ENCODE measurements around the gene USP22.

GRCh38 chr17:21021208-21021803 lies 21.5 kb downstream of the USP22 start:
- no peak for TF ChIP-seq POLR2AphosphoS5 (IDR thresholded peaks at IDR 0.05; ENCODE audit: low read length)
- TF ChIP-seq CTCF (IDR thresholded peaks at IDR 0.05 in 2 of 3, conservative IDR thresholded peaks at IDR 0.05 in 1 of 3; ENCODE audit: control insufficient read depth in 2 of 3, extremely low read depth in 1 of 3, insufficient read depth in 1 of 3, low read depth in 3 of 3, low read length in 3 of 3), result no peak
- no peak for TF ChIP-seq CBX3 (IDR thresholded peaks at IDR 0.05; ENCODE audit: borderline replicate concordance, low read depth)
- TF ChIP-seq BCLAF1 (IDR thresholded peaks at IDR 0.05), result no peak
- no peak for TF ChIP-seq ZNF24 (IDR thresholded peaks at IDR 0.05)
- TF ChIP-seq SUPT20H (IDR thresholded peaks at IDR 0.05; ENCODE audit: borderline replicate concordance, control insufficient read depth, low read depth, low read length), result no peak
